ENCODE results near the gene DOK7. TPM values are rescaled to one million over a fixed set of nuclear protein-coding genes. Genes with fewer than 3 reads are reported as not detected.

The DOK7 gene
- total RNA-seq, 1 experiment from 2014 or later: 0.26 TPM

DNA sequence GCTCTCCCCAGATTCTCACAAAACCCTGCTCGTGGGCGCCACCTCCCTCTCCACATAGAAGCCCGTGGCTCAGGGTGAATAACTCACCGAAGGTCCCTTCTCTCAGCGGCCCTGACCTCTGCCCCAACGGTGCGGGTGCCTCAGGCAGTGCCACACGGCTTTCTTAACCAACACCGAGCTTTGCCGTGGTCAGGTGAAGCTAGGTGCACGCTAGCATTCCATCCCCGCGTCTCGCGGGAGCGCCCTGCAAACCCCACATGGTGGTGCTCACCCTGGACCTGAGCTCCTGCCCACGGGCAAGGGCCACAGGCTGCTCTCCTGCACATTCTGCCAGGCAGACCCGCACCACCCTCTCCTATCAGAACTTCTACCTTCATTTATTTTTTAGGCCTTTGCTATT, 50.7 kb downstream of the DOK7 start:
- Histone ChIP-seq H3K4me1 (ENCODE audit: insufficient read depth, low read length) (no peaks in the 10 kb centered on the region; the same call in 1 of the 2 replicates), H3K27ac (ENCODE audit: insufficient read length, low read depth, low read length) (no peak overlapping the region), H2BK120ac (ENCODE audit: low read depth, low read length, poor library complexity, severe bottlenecking) (no peak overlapping the region), H3K23me2 (ENCODE audit: insufficient read length, low read depth, low read length, poor library complexity, severe bottlenecking) (no peaks in the 10 kb centered on the region), H3K18ac (ENCODE audit: insufficient read length, low read depth, low read length) (no peak overlapping the region), H3K4me2 (ENCODE audit: insufficient read depth, insufficient read length, low read length) (no peak overlapping the region), H2AFZ (ENCODE audit: low read length) (no peak overlapping the region), H3K14ac (ENCODE audit: insufficient read depth, low read length) (no peak overlapping the region), H2AK5ac (ENCODE audit: insufficient read length, low read length) (no peak overlapping the region), H2BK20ac (ENCODE audit: low read depth, low read length, poor library complexity, severe bottlenecking) (no peak overlapping the region), H3T11ph (ENCODE audit: low read length) (no peak overlapping the region), H4K91ac (ENCODE audit: insufficient read length, low read depth, low read length) (no peak overlapping the region), H3K23ac (ENCODE audit: insufficient read length, low read depth, low read length) (no peak overlapping the region), H4K5ac (ENCODE audit: insufficient read length, low read depth, low read length) (no peak overlapping the region), H4K20me1 (ENCODE audit: control insufficient read depth, insufficient read depth, insufficient read length) (no peaks in the 10 kb centered on the region), H3K79me1 (ENCODE audit: insufficient read depth, low read depth, low read length, poor library complexity, severe bottlenecking) (no peaks in the 10 kb centered on the region), H3K79me2 (ENCODE audit: insufficient read depth, low read length) (no peaks in the 10 kb centered on the region), H2BK15ac (ENCODE audit: low read depth, low read length) (no peak overlapping the region), H3K9ac (ENCODE audit: extremely low read depth, insufficient read length, low read length) (no peak overlapping the region), H3K27me3 (ENCODE audit: insufficient read depth, low read length) (no peaks in the 10 kb centered on the region), H3K9me3 (ENCODE audit: control insufficient read depth, low read depth, low read length) (no peaks in the 10 kb centered on the region), H2BK5ac (ENCODE audit: insufficient read length, low read length) (no peak overlapping the region), H2BK12ac (ENCODE audit: insufficient read length, low read depth, low read length) (no peak overlapping the region), H3K4ac (ENCODE audit: low read depth, low read length) (no peak overlapping the region), H4K8ac (replicated peaks; ENCODE audit: insufficient read length, low read depth, low read length) (no peak overlapping the region), H3K56ac (ENCODE audit: insufficient read length, low read depth, low read length) (no peak overlapping the region)
- DNase-seq: no peak
- Mint-ChIP-seq H3K27ac (no peak overlapping the region), H3K9me3 (no peaks in the 10 kb centered on the region; a peak in 1 of 5 replicates), H3K36me3 (ENCODE audit: insufficient read depth in 1 of 3, low read depth in 3 of 3) (peaks cover 51 to 77% (median 77%) of the 10 kb centered on the region in 3 experiments), H3K4me3 (no peak overlapping the region), H3K4me1 (peaks cover 3 to 7% of the 10 kb centered on the region in 2 experiments), H3K27me3 (ENCODE audit: low read depth) (no peaks in the 10 kb centered on the region)
- TF ChIP-seq CTCF (conservative IDR thresholded peaks at IDR 0.05): no peak
- WGBS (ENCODE audit: extremely low coverage, insufficient read length, low lambda C conversion rate): no CpG with 5 or more reads among the region's 18 CpGs

Data from H9 (cell line).